CD4-positive, alpha-beta memory T cell (primary cell): Measurements from ENCODE around the gene IQGAP2. TPM values are rescaled to one million over a fixed set of nuclear protein-coding genes. Genes with fewer than 3 reads are reported as not detected.

ENCODE experiments used
- CTCF ChIA-PET: fragments of 350-600 bp; sonication (Branson Sonifier 250); formaldehyde crosslinking; loops from one replicate; lab custom pipeline; 2021; ENCODE audit warnings: inconsistent platforms; ENCODE audit not compliant: partially characterized antibody; lab: Charles Lee
- POLR2A ChIA-PET: fragments of 350-600 bp; sonication (Branson Sonifier 250); formaldehyde crosslinking; loops from one replicate; lab custom pipeline; 2021; ENCODE audit not compliant: partially characterized antibody; lab: Charles Lee
- DNase-seq, 5 donors: peaks; one replicate each; pipeline versions ENCODE4 v3.0.0 to v3.0.0-alpha.2; 2020 to 2022; ENCODE audit warnings: mixed read lengths in 1 of 5
- H3K27ac ChIP-seq: one replicate; pipeline ENCODE4 v1.7.0; 2013; ENCODE audit warnings: low read depth, low read length
- H3K27me3 ChIP-seq: 2 replicates; pipeline ENCODE4 v1.7.0; 2013; ENCODE audit warnings: mild to moderate bottlenecking, low read length, moderate library complexity; ENCODE audit not compliant: insufficient read depth
- H3K36me3 ChIP-seq: 2 replicates; pipeline ENCODE4 v1.7.0; 2013; ENCODE audit warnings: mild to moderate bottlenecking, low read length, moderate library complexity; ENCODE audit not compliant: insufficient read depth
- H3K4me1 ChIP-seq: 2 replicates; pipeline ENCODE4 v1.7.0; 2013; ENCODE audit warnings: mild to moderate bottlenecking, low read length, moderate library complexity; ENCODE audit not compliant: insufficient read depth
- H3K4me3 ChIP-seq, 2 donors: one replicate each; pipeline ENCODE4 v1.7.0; 2013; ENCODE audit warnings: low read length in 2 of 2, mild to moderate bottlenecking in 1 of 2
- H3K9me3 ChIP-seq, 2 donors: one replicate each; pipeline ENCODE4 v1.7.0; 2013; ENCODE audit warnings: low read length in 2 of 2, control low read depth in 1 of 2; ENCODE audit not compliant: control insufficient read depth in 1 of 2
- H3K27ac Mint-ChIP-seq, 7 donors: one replicate each; pipeline ENCODE4 v1.8.0; 2020 to 2021; ENCODE audit warnings: mixed read lengths in 7 of 7, mild to moderate bottlenecking in 6 of 7, inconsistent platforms in 3 of 7, moderate library complexity in 3 of 7
- H3K27me3 Mint-ChIP-seq, 2 donors: one replicate each; pipeline ENCODE4 v1.8.0; 2020 to 2021; ENCODE audit warnings: mixed read lengths in 2 of 2
- H3K36me3 Mint-ChIP-seq, 2 donors: one replicate each; pipeline ENCODE4 v1.8.0; 2020 to 2021; ENCODE audit warnings: mixed read lengths in 2 of 2, inconsistent platforms in 1 of 2, mild to moderate bottlenecking in 1 of 2
- H3K4me1 Mint-ChIP-seq, 4 donors: one replicate each; pipeline ENCODE4 v1.8.0; 2020 to 2021; ENCODE audit warnings: mixed read lengths in 4 of 4, mild to moderate bottlenecking in 1 of 4
- H3K4me3 Mint-ChIP-seq, 8 donors: one replicate each; pipeline ENCODE4 v1.8.0; 2020 to 2021; ENCODE audit warnings: mixed read lengths in 8 of 8, mild to moderate bottlenecking in 7 of 8, moderate library complexity in 6 of 8, inconsistent platforms in 3 of 8
- H3K9me3 Mint-ChIP-seq, 8 donors: one replicate each; pipeline ENCODE4 v1.8.0; 2020 to 2021; ENCODE audit warnings: mixed read lengths in 8 of 8, mild to moderate bottlenecking in 5 of 8, inconsistent platforms in 3 of 8, moderate library complexity in 1 of 8
- intact Hi-C: fragments of 100-400 bp; cut with micrococcal nuclease; formaldehyde crosslinking; loops from one replicate; pipeline ENCODE4 v1.15.1; 2023
- polyA plus RNA-seq, 2 donors: library from polyadenylated mRNA; unstranded; fragments of 300-500 nt; fragmentation: Illumina TruSeq; gene quantifications; one replicate each; pipeline ENCODE4 v1.2.3, GENCODE V29; 2021
- total RNA-seq, 2 experiments: library from RNA; stranded (reverse); gene quantifications; one replicate each; pipeline ENCODE4 v1.2.3, GENCODE V29; 2021

The IQGAP2 gene
- total and polyA plus RNA-seq, 4 experiments from 2014 or later: 24.7 to 126 (median 98.5) TPM

- intact Hi-C loops: loop anchor here (5.0 kb wide), 1 partner anchor 144 kb away; no protein-coding TSS in a partner anchor
- peak overlapping the region in 6 of 8 donors; percentile 1 to 74 (median 22) for H3K4me3 Mint-ChIP-seq
- H3K36me3 ChIP-seq: no peaks in the 10 kb centered on the region
- peak overlapping the region; percentile 63 to 99 (median 92) for H3K27ac Mint-ChIP-seq
- H3K4me3 ChIP-seq: no peak overlapping the region
- H3K27me3 ChIP-seq: no peaks in the 10 kb centered on the region
- H3K9me3 ChIP-seq: no peaks in the 10 kb centered on the region
- H3K27me3 Mint-ChIP-seq: no peaks in the 10 kb centered on the region
- POLR2A ChIA-PET: interaction anchor here (0.6 to 8.6 kb wide), 4 partner anchors 67 to 174 kb away, joined by 3 to 87 read pairs (median 32); partner anchors contain the start of gene IQGAP2
- H3K36me3 Mint-ChIP-seq: peaks cover 20 to 25% of the 10 kb centered on the region in 2 donors
- H3K27ac ChIP-seq: no peak overlapping the region
- DNase-seq: peak in 3 of 5 donors; percentile 17 to 19 (median 17)
- peaks cover 93% of the 10 kb centered on the region for H3K4me1 ChIP-seq
- CTCF ChIA-PET: interaction anchor here (0.6 to 3.8 kb wide), 6 partner anchors 12 to 145 kb away, joined by 3 to 22 read pairs (median 4); partner anchors contain the start of gene IQGAP2
- peaks cover 69 to 98% (median 84%) of the 10 kb centered on the region in 4 donors for H3K4me1 Mint-ChIP-seq
- H3K9me3 Mint-ChIP-seq: peaks cover 0 to 3% (median 0%) of the 10 kb centered on the region in 8 donors
Observed at GRCh38 chr5:76471406-76471805, 68.3 kb downstream of the IQGAP2 start.

- POLR2A ChIA-PET: interaction anchor here (0.6 to 8.6 kb wide), 5 partner anchors 10 to 175 kb away, joined by 3 to 87 read pairs (median 4); partner anchors contain the start of gene IQGAP2
- H3K4me3 ChIP-seq: no peak overlapping the region
- no peak for DNase-seq
- H3K27me3 Mint-ChIP-seq: no peaks in the 10 kb centered on the region
- peak overlapping the region; percentile 90 to 99 (median 92) for H3K27ac Mint-ChIP-seq
- peaks cover 20 to 24% of the 10 kb centered on the region in 2 donors for H3K36me3 Mint-ChIP-seq
- CTCF ChIA-PET: interaction anchor here (1.5 to 3.8 kb wide), 5 partner anchors 69 to 141 kb away, joined by 3 to 22 read pairs (median 5); partner anchors contain the start of gene IQGAP2
- H3K9me3 ChIP-seq: no peaks in the 10 kb centered on the region
- no peaks in the 10 kb centered on the region for H3K36me3 ChIP-seq
- peaks cover 0 to 3% (median 0%) of the 10 kb centered on the region in 8 donors for H3K9me3 Mint-ChIP-seq
- H3K4me1 ChIP-seq: peaks cover 93% of the 10 kb centered on the region
- H3K4me3 Mint-ChIP-seq: peak overlapping the region in 6 of 8 donors; percentile 3 to 76 (median 64)
- intact Hi-C loops: loop anchor here (5.0 kb wide), 1 partner anchor 145 kb away; no protein-coding TSS in a partner anchor
- H3K27me3 ChIP-seq: no peaks in the 10 kb centered on the region
- H3K27ac ChIP-seq: peak overlapping the region; percentile 23
- peaks cover 70 to 97% (median 84%) of the 10 kb centered on the region in 4 donors for H3K4me1 Mint-ChIP-seq
Observed at GRCh38 chr5:76471987-76472334, 68.9 kb downstream of the IQGAP2 start.

DNA sequence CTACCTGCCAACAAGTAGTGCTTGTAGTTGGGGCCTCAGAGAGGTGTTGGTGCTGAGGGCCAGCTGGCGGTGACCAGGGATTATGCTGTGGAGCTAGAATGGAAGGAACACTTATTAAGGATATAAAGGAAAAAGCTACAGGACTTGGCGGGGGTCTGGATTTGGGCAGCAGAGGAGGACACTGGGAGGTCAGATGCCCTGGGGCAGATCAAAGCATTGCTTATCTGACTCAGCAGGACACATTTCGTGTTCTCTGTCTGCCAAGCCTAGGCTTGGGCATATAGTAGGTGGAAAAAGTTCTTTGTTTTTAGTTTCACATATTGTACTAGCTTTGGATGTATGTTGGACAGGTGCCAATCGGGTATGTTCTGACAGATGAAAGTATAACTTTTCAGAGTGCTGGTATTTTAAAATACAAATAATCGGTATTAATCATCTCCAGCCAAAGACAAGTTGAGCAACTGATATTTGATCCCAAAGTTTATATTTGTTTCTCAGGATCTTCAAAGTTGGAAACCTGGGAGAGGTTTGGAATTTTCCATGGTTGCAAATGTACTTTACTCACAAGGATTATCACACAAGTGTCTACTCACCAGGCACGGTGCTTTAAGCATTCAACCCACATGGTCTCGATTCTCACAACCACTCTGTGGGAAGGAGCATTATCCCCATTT is 69.4 kb downstream of the IQGAP2 start:
- ChIA-PET POLR2A (interaction anchor here (1.0 to 8.6 kb wide), 6 partner anchors 9 to 141 kb away, joined by 3 to 87 read pairs (median 5); partner anchors contain the start of gene IQGAP2), CTCF (interaction anchor here (1.1 to 3.8 kb wide), 6 partner anchors 70 to 142 kb away, joined by 3 to 22 read pairs (median 5); partner anchors contain the start of gene IQGAP2)
- Mint-ChIP-seq H3K27me3 (no peaks in the 10 kb centered on the region), H3K4me3 (peak overlapping the region in 7 of 8 donors; percentile 26 to 76 (median 54)), H3K4me1 (peaks cover 67 to 96% (median 83%) of the 10 kb centered on the region in 4 donors), H3K27ac (peak overlapping the region; percentile 90 to 99 (median 92)), H3K36me3 (peaks cover 20 to 24% of the 10 kb centered on the region in 2 donors), H3K9me3 (peaks cover 0 to 3% (median 0%) of the 10 kb centered on the region in 8 donors)
- H3K4me3 ChIP-seq: no peak overlapping the region
- H3K9me3 ChIP-seq: no peaks in the 10 kb centered on the region
- intact Hi-C loops: loop anchor here (1.0 to 5.0 kb wide), 3 partner anchors 68 to 145 kb away; no protein-coding TSS in a partner anchor
- H3K36me3 ChIP-seq: no peaks in the 10 kb centered on the region
- DNase-seq: peak in 4 of 5 donors; percentile 17 to 52 (median 34)
- peak overlapping the region; percentile 23 for H3K27ac ChIP-seq
- no peaks in the 10 kb centered on the region for H3K27me3 ChIP-seq
- H3K4me1 ChIP-seq: peaks cover 93% of the 10 kb centered on the region

DNA sequence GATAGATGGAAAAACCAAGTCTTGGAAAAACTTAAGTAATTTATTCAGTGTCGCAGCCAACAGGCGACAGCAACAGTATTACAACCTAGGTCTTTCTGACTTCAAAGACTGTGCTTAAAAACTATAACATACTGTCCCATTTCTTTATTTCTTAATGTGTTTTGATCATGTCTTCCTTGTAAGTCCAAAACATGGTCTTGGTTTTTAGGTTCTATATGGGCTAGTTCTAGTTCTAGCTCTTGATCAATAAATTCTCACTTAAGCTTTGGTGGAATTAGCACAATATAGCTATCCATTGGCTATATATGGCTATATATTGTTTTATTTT is 69.9 kb downstream of the IQGAP2 start:
- H3K9me3 ChIP-seq: no peaks in the 10 kb centered on the region
- H3K4me1 ChIP-seq: peaks cover 90% of the 10 kb centered on the region
- no peaks in the 10 kb centered on the region for H3K27me3 ChIP-seq
- no peak overlapping the region for H3K4me3 ChIP-seq
- H3K27ac Mint-ChIP-seq: peak overlapping the region; percentile 90 to 99 (median 92)
- intact Hi-C loops: loop anchor here (1.0 to 5.0 kb wide), 3 partner anchors 69 to 146 kb away; no protein-coding TSS in a partner anchor
- H3K36me3 ChIP-seq: no peaks in the 10 kb centered on the region
- H3K27me3 Mint-ChIP-seq: no peaks in the 10 kb centered on the region
- H3K4me3 Mint-ChIP-seq: peak overlapping the region in 4 of 8 donors; percentile 14 to 76 (median 58)
- H3K27ac ChIP-seq: peak overlapping the region; percentile 23
- ChIA-PET CTCF (interaction anchor here (1.1 to 3.8 kb wide), 5 partner anchors 69 to 146 kb away, joined by 3 to 22 read pairs (median 5); partner anchors contain the start of gene IQGAP2), POLR2A (interaction anchor here (1.0 to 8.6 kb wide), 8 partner anchors 9 to 141 kb away, joined by 3 to 87 read pairs (median 5); partner anchors contain the start of gene IQGAP2)
- no peak for DNase-seq
- peaks cover 0 to 3% (median 0%) of the 10 kb centered on the region in 8 donors for H3K9me3 Mint-ChIP-seq
- peaks cover 16 to 23% of the 10 kb centered on the region in 2 donors for H3K36me3 Mint-ChIP-seq
- H3K4me1 Mint-ChIP-seq: peaks cover 64 to 94% (median 80%) of the 10 kb centered on the region in 4 donors

DNA sequence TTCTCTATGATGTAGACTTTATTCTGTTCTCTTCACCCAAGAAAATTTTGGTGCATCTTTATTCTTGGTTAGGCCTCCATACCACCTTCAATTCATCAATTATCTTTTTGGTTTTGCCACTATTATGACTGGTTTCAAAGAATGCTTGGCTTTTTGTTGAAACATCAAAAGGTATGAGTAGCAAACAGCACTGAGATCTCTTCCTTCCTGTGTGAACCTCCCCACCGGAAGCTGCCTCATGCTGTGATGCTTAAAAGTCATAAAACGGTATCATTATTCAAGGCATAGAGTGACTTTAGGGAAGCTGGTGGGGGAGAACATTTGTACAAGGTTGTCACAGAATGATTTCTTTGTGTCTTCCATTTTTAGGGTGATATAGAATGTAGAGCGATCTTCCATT is 70.6 kb downstream of the IQGAP2 start:
- H3K4me3 ChIP-seq: no peak overlapping the region
- DNase-seq: peak; percentile 77 to 89 (median 81)
- CTCF ChIA-PET: interaction anchor here (0.6 to 3.8 kb wide), 9 partner anchors 14 to 147 kb away, joined by 3 to 22 read pairs (median 4); partner anchors contain the start of gene IQGAP2
- no peaks in the 10 kb centered on the region for H3K36me3 ChIP-seq
- no peaks in the 10 kb centered on the region for H3K27me3 ChIP-seq
- H3K27ac Mint-ChIP-seq: peak overlapping the region; percentile 90 to 99 (median 92)
- peaks cover 0 to 3% (median 0%) of the 10 kb centered on the region in 8 donors for H3K9me3 Mint-ChIP-seq
- no peaks in the 10 kb centered on the region for H3K9me3 ChIP-seq
- peaks cover 59 to 91% (median 77%) of the 10 kb centered on the region in 4 donors for H3K4me1 Mint-ChIP-seq
- H3K36me3 Mint-ChIP-seq: peaks cover 15 to 18% of the 10 kb centered on the region in 2 donors
- POLR2A ChIA-PET: interaction anchor here (0.6 to 8.6 kb wide), 13 partner anchors 10 to 142 kb away, joined by 3 to 87 read pairs (median 5); partner anchors contain the start of gene IQGAP2
- peak overlapping the region; percentile 23 for H3K27ac ChIP-seq
- intact Hi-C loops: loop anchor here (1.0 to 5.0 kb wide), 3 partner anchors 69 to 146 kb away; no protein-coding TSS in a partner anchor
- H3K27me3 Mint-ChIP-seq: no peaks in the 10 kb centered on the region
- H3K4me3 Mint-ChIP-seq: peak overlapping the region; percentile 42 to 76 (median 58)
- peaks cover 90% of the 10 kb centered on the region for H3K4me1 ChIP-seq

GRCh38 chr5:76474377-76474776 is 71.3 kb downstream of the IQGAP2 start:
- no peaks in the 10 kb centered on the region for H3K27me3 Mint-ChIP-seq
- peaks cover 0 to 3% (median 0%) of the 10 kb centered on the region in 8 donors for H3K9me3 Mint-ChIP-seq
- Histone ChIP-seq H3K27ac (no peak overlapping the region), H3K27me3 (no peaks in the 10 kb centered on the region), H3K36me3 (no peaks in the 10 kb centered on the region), H3K9me3 (no peaks in the 10 kb centered on the region), H3K4me1 (peaks cover 93% of the 10 kb centered on the region), H3K4me3 (no peak overlapping the region)
- peak overlapping the region in 6 of 7 donors; percentile 22 to 99 (median 88) for H3K27ac Mint-ChIP-seq
- intact Hi-C loops: loop anchor here (5.0 kb wide), 1 partner anchor 147 kb away; no protein-coding TSS in a partner anchor
- DNase-seq: no peak
- ChIA-PET CTCF (interaction anchor here (0.6 to 3.8 kb wide), 9 partner anchors 14 to 148 kb away, joined by 3 to 22 read pairs (median 4); partner anchors contain the start of gene IQGAP2), POLR2A (interaction anchor here (0.6 to 8.6 kb wide), 13 partner anchors 9 to 73 kb away, joined by 3 to 87 read pairs (median 5); partner anchors contain the start of gene IQGAP2)
- H3K4me1 Mint-ChIP-seq: peaks cover 61 to 91% (median 77%) of the 10 kb centered on the region in 4 donors
- H3K36me3 Mint-ChIP-seq: peaks cover 11 to 13% of the 10 kb centered on the region in 2 donors
- H3K4me3 Mint-ChIP-seq: peak overlapping the region in 7 of 8 donors; percentile 15 to 76 (median 39)
